DMS114 treated with DMSO at 0.1 percent for 48 hours (cell line): Measurements from ENCODE around the gene PTGR2.
"Not testable (repeated sequence)": the region's sequence is repeated elsewhere in the genome, so short reads cannot be mapped to it uniquely, and the experiment has no call there.

ENCODE experiments used
- DNase-seq: peaks from one replicate; lab custom pipeline; 2025; ENCODE audit not compliant: unreplicated experiment; lab: John Stamatoyannopoulos, UW

The PTGR2 gene

DNA sequence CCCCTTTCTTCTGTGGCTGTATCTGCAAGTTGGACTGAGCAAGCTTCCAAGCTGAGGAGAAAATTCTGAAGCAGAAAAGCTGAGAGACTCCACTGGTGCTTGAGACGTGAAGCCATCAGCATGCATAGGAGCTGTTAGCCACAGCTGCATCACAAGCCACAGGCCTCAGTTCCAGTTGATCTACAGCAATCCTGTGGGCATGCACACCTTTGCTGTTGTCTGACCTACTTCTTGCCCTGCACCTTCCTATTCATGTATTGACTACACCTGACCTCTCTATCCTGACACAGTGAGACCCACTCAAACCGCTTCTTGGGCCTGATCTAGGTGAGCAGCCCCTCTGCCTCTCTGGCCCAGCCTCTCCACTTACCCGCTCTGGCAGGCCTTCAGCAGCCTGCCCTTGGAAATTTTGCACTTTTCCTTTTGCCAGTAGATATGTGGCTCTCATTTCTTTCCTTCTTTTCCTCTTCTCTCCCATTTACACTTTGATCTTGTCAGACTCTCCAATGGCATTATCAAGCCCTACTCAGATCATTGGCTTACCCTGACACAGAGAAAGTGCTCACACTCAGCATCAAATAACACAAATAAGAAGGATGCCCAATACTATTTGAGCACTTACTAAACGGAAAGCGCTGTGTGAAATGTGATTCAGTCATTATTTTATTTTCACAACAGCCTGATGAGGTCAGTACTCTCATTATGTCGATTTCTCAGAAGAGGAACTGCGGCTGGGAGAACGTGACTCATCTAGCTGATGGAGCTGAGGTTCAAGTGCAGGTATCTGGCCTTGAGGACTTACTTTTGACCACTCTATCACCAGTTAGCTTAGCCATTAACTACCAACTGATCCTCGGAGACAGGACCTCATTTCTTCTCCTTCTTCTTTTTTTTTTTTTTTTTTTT is 21.9 kb upstream of the PTGR2 start:
- DNase-seq: no peak

DNA sequence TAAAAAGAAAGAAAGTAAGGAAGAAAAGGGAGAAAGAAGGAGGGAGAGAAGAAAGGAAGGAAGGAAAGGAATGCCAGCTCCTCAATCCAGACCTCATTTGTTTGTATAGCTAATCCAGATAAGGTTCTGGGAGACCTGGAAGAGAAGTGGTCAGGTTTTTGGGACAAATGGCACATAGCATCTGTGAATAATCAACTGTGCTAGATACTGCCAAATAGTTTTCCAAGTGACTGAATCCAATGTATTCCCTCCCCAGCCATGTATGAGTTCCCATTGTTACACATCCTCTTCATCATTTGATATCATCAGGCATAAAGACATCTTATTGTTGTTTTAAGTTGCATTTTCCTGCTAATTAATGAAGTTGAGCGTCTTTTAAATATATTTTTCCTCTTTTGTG is 18.6 kb upstream of the PTGR2 start:
- no peak for DNase-seq

- no peak for DNase-seq
These were observed 17.9 kb upstream of the PTGR2 start for GRCh38 chr14:73833530-73834260.

DNA sequence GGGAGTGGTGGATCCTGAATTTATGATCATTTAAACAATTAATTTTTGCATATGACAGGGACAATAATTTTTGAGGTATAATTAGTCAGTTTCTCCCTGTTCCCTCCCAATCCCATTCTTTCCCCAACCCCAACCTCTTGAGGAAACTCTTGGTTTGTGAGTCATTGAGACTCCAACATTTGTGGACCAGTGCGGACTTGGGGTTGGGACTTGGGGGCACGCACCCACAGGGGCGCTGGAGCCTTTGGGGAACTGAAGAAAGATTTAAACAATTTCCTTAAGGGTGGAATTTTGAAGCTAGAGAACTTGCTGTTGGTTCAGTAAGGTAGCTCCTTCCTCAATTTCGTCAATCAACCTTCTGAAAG is 17.4 kb upstream of the PTGR2 start:
- no peak for DNase-seq

DNA sequence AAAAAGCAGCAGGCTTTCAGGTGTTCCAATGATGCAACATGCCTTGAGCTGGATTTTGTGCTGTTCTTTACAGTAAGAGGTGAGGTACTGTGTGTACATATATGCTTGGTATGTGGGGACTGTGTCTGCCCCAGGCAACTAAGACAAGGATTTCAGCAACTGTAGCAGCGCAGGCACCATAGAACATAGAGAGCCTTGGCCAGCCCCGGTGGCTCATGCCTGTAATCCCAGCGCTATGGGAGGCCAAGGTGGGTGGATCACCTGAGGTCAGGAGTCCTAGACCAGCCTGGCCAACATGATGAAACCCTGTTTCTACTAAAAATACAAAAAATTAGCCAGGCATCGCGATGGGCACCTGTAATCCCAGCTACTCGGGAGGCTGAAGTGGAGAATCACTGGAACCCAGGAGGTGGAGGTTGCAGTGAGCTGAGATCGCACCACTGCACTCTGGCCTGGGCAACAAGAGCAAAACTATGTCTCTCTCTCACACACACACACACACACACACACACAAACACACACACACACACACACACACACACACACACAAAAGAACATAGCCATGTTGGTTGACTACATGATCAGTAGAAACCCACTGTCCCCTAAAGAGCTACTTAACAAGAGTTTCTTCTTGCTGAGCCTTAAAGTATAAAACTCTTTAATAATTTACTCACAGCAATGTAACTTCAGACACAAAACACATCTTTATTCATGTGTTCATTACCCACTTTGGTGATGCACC is 13.2 kb upstream of the PTGR2 start:
- DNase-seq: not testable (repeated sequence)

- no peak for DNase-seq
These were observed 9.4 kb upstream of the PTGR2 start for GRCh38 chr14:73842201-73842600.

- no peak for DNase-seq
These were observed 8.8 kb upstream of the PTGR2 start for GRCh38 chr14:73842851-73843250.

DNA sequence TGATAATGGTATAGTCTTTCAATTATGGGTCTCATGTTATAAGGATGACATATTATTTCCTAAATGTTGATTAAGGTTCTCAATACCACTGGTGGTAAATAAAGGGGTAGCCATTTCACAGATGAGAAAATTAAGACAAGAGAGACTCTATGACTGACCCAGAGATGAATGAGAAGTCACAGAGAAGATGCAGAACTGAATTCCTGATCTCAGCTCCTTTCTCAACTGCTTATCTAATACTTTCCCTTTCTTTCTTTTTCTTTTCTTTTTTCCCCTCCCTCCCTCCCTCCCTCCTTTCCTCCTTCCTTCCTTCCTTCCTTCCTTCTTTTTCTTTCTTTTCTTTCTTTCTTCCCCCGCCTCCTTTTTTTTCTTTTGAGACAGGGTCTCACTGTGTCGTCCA is 8.3 kb upstream of the PTGR2 start:
- DNase-seq: no peak

- no peak for DNase-seq
These were observed 4.7 kb upstream of the PTGR2 start for GRCh38 chr14:73846947-73847346.

GRCh38 chr14:73851000-73851399 is 631 bp upstream of the PTGR2 start:
- DNase-seq: no peak

DNA sequence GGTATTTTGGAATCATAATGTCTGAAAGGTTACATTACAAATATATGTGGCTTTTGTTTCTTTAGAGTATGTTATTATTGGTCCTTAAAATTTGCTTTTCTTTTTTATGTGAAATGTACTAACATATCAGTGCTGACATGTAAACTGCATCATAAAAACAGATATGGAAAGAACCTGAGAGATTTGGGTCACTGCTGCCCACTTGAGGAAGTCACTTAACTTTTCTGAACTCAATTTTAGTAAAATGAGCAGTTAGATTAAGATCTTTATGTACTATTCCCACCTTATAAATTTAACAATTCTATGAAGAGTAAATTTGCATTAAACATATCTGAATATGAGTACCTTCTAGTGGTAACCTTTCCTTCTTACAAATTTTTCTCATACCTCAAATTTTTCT is 7.5 kb downstream of the PTGR2 start:
- DNase-seq: no peak

GRCh38 chr14:73861073-73861472 is 9.4 kb downstream of the PTGR2 start:
- DNase-seq: no peak

- DNase-seq: no peak
These were observed 10.8 kb downstream of the PTGR2 start for GRCh38 chr14:73862480-73862879.

- DNase-seq: no peak
These were observed 11.6 kb downstream of the PTGR2 start for GRCh38 chr14:73863209-73863608.

GRCh38 chr14:73865534-73866113 is 14.0 kb downstream of the PTGR2 start:
- DNase-seq: no peak

DNA sequence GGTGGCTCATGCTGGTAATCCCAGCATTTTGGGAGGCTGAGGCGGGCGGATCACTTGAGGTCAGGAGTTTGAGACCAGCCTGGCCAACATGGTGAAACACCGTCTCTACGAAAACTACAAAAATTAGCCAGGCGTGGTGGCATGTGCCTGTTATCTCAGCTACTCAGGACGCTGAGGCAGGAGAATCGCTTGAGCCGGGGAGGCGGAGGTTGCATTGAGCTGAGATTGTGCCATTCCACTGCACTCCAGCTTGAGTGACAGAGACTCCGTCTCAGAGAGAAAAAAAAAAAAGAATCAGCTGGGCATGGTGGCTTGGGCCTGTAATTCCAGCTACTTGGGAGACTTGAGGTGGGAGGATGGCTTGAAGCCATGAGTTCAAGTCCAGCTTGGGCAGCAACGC is 18.1 kb downstream of the PTGR2 start:
- not testable (repeated sequence) for DNase-seq

GRCh38 chr14:73870525-73871235 is 19.0 kb downstream of the PTGR2 start:
- no peak for DNase-seq

DNA sequence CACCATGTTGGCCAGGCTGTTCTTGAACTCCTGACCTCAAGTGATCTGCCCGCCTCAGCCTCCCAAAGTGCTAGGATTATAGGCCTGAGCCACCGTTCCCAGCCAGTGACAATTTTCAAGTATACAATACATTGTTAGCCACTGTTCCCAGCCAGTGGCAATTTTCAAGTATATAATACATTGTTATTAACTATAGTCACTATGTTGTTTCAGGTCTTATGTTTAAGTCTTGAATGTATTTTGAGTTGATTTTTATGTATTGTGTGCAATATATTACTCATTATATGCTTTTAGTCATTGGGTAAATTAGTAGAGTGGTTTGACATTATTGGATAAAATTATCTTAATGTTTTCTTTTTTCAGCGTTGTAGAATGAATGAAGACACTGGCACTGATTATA is 22.0 kb downstream of the PTGR2 start:
- no peak for DNase-seq

DNA sequence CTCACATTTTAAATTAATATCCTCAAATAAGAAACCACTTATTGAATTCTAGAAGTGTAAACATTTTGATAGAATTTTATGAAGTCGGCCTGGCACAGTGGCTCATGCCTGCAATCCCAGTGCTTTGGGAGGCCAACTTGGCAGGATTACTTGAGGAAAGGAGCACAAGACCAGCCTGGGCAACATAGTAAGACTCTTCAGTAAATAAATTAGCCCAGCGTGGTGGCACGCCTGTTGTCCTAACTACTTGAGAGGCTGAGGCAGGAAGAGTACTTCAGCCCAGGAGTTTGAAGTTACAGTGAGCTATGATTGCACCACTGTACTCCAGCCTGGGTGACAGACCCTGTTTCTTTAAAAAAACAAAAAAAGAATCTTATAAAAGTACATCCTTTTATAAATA is 26.2 kb downstream of the PTGR2 start:
- no peak for DNase-seq

DNA sequence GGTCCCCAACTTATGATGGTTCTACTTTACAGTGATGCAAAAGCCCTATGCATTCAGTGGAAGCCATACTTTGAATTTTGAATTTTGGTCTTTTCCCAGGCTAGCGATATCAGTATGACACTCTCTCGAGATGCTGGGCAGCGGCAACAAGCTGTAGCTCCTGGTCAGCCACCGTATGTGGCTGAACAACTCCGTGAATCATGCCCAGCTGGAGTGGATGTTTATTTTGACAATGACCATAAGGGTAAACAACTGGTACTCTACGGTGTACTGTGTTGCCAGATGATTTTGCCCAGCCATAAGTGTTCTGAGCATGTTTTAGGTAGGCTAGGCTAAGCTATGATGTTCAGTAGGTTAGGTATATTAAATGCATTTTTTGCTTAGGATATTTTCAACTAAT is 26.8 kb downstream of the PTGR2 start:
- DNase-seq: no peak

GRCh38 chr14:73879027-73879426 is 27.4 kb downstream of the PTGR2 start:
- no peak for DNase-seq
